Measurements from ENCODE around the gene LBHD2.
"Not testable (repeated sequence)": the region's sequence is repeated elsewhere in the genome, so short reads cannot be mapped to it uniquely, and the experiment has no call there.

The LBHD2 gene

DNA sequence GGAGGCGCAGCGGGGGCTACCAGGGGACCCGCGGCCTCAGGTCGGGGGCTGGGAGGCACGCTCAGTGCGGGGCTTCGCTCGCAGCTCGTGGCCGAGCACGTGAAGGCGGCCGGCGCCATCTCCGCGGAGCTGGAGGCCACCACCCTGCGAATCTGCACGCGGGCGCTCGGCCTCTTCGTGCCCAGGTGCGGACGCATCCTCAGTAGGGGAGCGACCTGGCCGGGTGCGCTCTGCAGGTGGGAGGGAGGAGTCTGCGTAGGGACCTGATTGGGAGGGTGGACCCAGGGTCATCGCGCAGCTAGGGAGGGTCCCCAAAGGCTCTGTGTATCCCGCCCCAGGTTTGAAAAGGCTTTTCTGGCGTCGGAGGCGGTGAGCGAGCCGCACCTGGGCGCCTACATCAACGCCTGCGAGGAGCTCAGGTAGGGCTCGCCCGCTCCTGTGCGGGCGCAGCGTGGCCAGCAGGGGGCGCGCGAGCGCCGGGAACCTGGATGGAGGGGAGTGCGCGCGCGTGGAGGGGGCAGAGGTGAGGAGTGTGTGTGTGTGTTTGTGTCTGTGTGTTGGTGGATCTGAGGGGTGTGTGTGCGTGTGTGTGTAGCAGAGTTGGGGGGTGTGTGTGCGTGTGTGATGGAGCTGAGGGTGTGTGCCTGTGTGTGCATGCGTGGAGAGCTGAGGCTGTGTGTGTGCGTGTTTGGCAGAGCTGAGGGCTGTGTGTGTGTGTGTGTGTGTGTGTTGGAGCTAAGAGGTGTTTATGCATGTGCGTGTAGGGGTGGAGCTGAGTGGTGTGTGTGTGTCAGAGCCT lies 20.8 kb downstream of the LBHD2 start:
- DNase-seq, result peak; percentile 67

DNA sequence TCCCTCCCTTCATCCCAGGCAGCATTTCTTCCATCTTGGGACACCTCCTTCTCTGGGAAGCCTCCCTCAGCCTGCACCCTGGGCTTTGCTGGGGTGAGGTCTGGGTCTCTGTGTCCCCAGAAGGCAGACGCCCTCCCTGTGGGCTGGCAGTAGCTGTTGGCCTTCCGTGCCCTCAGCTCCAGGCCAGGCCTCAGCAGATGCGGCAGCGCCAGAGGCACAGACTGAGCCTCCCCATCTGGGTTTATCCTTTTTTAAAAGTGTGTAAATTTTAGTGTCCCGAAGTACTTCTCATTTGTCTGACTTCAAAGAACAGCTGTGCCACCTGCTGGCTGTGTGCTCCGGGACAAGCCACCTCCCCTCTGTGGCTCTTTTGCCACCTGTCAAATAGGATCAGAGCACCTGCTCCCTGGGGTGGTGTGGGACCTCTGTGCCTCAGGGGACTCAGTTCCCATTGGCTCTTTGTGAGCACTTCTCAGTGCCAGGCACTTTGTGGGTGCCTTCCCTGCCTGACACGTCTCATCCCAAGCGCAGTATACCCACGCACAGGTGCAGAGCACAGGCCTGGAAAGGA lies 21.7 kb downstream of the LBHD2 start:
- DNase-seq, result peak; percentile 73

DNA sequence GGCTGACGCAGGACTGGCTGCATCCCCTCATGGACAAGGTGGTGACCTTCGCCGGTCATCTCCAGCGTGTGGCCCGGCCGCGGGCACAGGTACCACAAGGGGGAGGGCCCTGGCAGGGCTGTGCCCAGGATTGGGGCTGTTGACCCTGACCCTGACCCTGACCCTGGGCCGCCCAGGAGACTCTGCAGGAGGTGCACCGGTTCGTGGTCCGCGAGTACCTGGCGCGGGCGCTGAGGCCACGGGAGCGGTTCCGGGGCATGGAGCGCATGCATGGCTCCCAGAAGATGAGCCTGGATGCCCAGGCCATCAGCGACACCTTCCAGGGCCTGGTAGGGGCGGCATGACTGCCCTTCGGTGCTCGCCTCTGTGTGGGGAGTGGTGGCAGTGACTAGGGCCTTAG lies 23.4 kb downstream of the LBHD2 start:
- DNase-seq, result no peak

DNA sequence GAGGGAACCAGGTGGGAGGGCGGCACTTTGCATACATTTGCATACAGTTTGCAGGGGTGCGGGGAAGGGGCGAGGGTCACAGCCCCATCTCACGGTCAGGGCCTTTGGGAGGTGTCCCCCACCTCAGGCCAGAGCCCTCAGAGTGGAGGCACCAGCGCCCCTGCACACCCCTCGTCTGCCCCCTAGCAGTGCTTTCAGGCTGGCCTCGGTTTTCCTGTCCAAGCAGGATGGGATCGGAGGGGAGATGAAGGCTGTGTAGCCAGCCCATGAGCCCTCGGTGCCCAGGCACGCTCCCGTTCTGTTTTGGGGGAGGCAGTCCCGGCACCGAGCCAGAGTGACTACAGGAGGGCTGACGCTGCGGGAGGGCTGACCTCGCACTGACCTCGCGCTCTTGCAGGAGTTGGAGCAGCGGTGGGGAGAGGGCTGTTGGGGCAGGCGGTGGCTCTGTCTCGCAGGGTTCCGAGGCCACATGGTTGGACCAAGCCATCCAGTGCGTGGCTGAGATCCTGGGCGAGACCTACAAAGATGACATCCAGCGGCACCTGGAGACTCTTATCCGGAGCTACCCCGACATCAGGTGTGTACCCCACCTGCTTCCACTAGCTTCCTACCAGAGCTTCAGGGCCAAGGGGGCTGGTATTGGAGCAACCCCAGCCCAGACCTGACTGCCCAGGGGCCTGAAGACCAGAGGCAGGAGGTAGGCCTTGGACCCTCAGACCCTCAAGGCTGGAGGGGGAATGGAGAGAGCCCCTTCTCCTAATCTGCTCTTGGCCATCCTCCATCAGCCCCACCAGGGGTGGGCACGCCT lies 24.1 kb downstream of the LBHD2 start:
- no peak for DNase-seq

DNA sequence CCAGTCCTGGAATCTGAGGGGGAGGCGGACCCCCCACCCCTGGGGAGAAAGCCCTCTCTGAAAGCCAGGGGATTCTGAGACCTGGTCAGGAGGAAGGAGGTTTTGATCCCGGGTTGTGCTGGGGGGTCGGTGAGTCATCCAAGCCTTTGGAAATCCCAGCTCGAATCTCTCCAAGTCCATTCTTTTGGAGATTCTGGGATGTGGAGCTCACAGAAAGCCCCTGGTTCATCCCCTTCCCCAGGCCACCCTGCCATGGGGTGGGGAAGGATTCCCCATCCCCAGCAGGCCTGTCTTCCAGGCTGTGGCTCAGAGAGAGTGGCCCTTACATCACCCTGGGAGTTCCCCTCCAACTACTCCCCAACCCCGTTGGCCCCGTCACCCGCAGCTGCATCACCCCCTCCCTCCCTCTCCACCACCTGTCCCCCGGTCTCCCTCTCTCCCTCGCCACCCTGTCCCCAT lies 24.8 kb downstream of the LBHD2 start:
- peak; percentile 21 for DNase-seq

DNA sequence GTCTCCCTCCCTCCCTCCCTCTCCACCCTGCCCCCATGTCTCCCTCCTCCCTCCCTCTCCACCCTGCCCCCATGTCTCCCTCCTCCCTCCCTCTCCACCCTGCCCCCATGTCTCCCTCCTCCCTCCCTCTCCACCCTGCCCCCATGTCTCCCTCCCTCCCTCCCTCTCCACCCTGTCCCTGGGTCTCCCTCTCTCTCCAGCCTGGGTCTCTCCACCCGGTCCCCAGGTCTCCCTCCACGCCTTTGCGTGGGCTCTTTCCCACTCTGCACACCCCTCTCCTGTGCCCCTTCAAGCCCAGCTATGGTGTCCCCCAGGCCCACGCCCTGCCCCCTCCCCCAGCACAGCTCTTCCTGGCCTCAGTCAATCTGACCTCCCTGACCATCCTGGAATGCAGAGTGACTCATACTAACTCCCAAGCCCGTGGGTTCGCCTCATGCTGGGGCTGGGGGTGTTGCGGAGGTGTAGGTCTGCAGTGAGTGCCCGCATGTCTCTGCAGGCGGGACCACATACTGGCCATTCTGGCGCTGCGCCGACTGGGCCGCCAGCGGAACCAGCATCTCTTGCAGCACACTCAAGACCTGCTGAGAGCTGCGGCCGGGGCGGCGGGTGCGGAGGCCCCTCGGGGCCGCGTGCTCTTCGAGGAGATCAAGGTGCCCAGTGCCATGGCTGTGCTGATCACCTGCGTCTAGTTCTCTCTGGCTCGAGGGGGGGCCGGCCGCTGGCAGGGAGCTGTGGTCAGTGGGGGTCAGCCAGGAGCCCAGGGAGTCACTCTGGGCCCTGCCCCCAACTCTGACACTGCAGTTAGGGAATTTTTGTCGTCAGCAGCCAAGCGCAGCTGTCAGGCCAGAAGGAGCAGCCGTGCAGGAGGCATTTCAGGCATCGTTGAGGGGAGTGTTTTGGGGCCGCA lies 25.8 kb downstream of the LBHD2 start:
- DNase-seq, result peak; percentile 58

DNA sequence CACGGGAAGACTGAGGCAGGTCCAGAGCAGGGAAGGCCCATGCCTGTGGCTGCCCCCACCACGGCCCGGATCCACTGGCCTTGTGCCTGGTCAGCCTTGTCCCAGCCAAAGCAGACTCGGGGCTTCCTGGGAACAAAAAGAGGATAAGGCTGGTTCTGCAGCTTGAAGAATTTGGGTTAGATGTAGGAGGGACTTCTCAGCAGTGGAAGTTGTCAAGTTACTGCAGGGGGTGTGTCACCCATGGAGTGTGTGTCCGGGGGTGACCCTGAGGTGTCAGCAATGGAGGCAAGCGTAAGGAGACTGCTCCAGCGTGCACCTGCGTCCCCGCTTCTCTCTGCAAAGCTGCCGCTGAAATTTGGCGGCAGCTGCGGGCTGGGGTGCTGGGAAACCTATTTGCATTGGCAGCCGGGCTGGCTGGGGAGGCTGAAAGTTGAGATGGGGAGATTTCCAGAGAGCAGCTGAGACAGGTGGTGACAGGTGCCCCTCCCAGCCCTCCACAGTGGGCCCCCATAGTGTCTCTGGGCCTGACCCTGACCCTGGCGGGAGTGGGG lies 26.7 kb downstream of the LBHD2 start:
- DNase-seq, result peak; percentile 75

DNA sequence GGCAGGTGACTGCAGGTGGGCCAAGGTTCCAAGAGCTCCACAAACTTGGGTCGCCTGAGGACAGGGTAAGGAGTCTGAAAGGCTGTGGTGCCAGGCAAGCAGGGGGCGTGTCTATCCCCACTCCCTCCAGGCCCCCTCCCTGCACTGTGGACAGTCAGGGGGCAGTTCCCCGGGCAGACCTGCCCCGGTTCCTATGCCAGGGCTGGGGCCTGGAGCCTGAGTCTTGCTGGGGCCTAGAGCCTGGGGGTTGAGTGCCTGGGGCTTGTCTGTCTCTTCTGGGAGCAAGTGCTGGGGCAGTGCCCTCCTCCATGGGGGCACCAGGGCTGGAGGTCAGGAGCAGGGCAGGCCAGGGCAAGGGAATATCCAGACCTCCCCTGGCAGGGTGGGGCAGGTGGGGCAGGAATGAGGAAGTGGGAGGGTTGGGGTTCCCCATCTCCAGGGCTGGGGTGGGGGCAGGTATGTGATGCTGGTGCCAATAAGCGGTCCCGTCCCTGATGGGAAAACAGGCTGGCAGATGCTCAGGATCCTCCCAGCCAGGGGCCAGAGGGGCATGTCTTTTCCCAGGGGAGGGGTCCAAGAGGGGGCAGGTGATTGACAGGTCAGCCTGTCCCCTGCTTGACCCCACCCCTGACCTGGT lies 27.3 kb downstream of the LBHD2 start:
- peak; percentile 56 for DNase-seq

DNA sequence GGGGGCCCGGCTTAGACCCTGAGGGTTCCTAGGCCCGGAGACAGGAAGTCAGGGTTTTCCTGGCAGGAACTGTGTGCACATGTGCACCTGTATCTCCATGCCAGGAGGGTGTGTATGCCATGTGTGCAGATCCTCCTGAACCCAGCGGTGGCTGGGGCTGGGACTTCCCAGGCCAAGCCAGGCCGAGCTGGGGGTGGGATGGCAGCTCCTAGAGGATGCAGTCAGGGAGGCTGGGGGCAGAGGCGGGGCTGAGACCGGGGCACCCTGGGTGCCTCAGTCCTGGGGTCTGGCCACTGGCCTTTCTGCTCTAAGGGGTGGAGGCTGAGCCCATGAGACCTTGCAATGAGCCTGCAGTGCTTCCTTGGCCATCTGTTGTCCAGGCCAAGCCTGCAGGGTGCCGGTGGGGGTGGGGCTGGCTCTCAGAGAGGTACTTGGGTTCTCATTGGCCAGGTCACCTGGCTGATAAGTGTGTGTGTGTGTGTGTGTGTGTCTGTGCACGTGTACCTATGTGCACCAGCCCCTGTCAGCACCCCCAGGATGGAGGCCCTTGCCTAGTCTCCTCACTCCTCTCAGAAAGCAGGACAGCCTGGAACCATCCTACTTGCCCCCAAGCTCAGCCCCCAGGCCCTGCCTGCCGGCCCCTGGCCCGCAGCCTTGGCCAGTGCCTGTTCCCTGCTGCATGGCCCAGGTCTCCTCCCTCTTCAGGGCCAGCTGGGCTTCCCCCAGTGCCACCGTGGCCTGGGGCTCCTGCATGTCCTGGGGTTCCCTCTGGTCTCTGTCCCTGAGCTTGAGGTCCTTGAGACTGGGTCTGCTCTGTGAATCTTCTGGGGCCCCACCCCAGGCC lies 28.6 kb downstream of the LBHD2 start:
- DNase-seq, result peak; percentile 72

DNA sequence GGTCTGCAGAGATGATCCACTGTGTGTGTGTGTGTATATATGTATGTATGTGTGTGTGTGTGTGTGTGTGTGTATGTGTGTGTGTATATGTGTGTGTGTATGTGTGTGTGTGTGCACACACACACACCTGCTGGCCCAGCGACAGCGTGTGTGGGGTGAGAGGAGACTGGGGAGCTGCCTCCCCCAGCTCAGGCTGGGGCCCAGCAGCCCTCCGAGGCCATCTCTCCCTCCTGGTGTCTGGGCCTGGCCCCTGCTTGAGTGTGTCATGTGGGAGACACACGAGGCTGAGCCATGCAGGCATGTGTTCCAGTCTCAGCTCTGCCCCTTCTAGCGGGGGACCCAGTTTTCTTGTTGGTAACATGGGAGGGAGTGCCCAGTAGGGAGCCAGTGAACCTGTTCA lies 29.3 kb downstream of the LBHD2 start:
- DNase-seq, result no peak

DNA sequence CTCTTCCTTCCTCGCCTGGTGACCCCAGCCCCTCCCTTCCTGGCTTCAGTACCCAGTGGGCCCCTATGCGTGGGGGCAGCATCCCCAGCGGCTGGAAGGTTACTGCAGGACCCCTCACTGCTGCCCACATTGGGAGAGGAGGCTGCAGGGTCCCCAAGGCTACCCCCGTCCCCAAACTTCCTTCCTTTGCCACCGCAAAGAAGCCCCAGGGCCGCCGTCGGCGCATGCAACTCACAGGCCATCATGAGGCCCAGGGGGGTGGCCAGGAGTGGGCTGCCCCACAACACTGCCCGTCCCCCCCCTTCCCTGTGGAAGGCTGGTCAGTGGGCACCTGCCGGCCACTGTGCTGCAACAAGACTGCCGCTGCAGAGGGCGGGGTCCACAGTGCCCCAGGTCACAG lies 29.8 kb downstream of the LBHD2 start:
- no peak for DNase-seq

DNA sequence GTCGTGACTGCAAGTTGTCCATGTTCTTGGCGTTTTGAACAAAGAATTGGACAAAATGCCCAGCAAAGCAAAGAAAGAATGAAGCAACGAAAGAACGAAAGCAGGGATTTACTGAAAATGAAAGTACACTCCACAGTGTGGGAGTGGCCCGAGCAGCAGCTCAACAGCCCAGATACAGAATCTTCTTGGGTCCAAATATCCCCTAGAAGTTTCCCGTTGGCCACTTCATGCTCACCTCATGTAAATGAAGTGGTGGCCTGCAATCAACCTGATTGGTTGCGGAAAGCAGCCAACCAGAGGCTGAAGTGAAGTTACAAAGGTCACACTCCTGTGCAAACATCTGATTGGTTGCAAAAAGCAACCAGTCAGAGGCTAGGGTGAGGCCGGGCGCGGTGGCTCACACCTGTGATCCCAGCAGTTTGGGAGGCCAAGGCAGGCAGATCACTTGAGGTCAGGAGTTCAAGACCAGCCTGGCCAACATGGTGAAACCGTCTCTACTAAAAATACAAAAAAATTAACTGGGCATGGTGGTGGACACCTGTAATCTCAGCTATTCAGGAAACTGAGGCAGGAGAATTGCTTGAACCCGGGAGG lies 31.2 kb downstream of the LBHD2 start:
- DNase-seq, result not testable (repeated sequence)

DNA sequence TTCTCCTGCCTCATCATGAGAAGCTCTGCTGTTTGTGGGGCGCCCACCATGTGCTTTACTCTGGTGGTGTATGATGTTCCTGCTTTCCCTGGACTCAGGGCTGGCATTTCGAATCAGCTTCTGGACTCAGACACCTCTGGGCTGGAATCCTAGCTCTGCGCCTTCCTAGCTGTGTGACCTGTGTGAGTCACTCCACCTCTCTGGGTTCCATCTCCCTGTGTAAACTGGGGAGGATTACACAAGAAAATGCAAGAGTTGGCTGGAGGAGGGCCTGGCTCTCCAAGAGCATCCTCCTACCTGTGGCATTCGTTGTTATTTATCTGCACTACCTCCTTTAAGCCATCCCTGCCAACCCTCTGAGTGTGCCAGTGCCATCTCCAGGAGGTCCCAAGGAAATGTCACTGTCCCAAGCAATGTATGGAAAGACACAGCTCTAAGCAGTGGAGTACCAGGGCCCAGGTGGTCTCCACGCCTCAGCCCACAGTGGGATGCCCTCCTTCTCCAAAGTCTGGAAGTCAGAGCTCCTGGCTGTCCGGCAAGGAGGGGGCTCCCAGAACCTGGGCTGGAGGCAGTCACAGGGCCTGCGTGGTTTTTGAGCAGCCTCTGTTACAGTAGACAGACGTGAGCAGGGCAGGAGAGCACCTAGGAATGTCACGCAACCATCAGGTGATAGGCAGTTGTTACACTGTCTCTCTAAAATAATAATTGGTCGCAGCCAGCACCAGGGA lies 32.0 kb downstream of the LBHD2 start:
- DNase-seq, result no peak

DNA sequence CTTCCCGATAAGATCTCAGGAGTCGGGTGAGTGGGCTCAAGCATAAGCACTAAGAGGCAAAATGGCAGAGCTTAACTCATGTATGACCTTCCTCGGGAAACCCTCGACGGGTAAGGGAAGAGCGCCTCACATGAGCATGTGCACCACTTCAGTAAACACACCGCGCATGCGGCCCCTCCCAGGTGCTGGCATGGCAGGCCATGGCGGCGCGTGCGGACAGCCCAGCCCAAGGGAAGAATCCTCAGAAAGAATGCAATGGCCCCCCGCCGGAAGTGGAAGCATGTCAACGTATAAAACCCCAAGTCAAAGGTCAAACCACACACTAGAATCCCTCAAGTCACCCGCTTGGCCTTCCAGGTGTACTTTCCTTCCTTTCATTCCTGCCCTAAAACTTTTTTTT lies 32.6 kb downstream of the LBHD2 start:
- no peak for DNase-seq

DNA sequence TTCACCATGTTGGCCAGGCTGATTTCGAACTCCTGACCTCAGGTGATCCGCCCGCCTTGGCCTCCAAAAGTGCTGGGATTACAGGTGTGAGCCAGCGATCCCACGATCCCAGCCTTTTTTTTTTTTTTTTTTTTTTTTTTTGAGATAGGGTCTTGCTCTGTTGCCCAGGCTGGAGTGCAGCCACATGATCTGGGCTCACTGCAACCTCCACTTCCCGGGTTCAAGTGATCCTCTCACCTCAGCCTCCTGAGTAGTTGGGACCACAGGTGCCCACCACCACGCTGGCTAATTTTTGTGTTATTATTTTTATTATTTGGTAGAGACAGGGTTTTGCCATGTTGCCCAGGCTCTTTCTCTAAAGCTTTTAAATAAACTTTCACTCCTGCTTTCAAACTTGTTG lies 33.5 kb downstream of the LBHD2 start:
- DNase-seq, result not testable (repeated sequence)

DNA sequence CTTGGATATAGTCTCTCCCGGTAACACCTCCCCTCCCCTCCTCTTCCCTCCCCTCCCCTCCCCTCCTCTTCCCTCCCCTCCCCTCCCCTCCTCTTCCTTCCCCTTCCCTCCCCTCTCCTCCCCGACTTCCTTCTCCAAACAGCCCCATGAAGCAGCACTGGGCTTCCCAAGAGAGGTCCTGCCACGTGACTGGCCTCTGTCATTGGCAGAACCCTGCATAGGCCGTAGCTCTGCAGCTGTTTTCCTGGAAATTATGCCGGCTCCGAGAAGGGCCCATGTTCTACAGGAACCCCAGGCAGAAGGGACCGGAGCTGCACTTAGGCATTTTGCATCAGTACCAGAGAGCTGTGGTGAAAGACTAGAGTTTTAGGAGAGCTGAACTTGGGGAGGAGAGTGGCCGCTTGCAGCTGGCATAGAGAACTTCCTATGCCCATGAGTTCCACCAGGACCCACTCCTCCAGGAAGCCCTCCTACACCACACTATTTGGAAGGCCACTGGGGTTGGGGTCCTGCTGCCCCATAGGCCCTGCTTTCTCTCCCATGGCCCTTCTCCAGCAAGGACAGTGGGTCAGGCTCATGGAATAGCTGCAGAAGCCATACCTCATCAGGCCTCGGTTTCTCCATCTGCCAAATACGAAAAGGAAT lies 34.1 kb downstream of the LBHD2 start:
- no peak for DNase-seq

DNA sequence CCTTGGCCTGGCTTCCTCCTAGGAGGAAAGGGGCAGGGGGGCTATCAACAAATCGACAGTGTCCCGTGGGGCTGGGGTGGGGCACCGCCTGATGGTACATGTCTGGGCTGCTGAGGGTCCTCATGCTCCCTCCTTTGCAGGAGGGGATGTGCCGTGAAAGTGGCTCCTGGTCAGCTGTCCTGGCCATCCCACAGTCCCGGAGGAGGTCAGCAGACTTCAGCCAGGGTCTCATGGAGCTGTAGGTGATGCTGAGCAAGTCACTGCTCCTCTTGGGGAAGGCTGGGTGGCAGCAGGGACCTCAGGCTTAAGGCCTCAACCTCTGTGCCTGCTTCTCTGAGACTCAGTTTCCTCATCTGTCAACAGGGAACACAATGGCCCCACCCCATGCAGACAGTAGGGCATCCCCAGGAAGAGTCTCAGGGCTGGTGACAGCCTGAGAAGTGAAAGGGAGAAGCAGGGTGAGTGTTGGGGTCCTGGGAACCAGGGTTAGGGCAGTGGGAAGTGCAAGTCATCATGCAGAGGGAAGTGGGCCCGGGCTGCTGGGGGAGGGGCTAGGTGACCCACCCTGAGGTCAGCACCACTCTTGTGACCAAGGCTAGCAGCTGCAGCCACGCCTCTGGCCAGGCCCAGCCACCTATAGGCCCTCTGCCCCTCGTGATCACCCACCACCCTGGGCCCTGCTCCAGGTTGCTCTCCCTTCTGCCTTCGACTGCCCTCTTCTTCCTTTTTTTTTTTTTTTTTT lies 34.8 kb downstream of the LBHD2 start:
- DNase-seq, result no peak

DNA sequence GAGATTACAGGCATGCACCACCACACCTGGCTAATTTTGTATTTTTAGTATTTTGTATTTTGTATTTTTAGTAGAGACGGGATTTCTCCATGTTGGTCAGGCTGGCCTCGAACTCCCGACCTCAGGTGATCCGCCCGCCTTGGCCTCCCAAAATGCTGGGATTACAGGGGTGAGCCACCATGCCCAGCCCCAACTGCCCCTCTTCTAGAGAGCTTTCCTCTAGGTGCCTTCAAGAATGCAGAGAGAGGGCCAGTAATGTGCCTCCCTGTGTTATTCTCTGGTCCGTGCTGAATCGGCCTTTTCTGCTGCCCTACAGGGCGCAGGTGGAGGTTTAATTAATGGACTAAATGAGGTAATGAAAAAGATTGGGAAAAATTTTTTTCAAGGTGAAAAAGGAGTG lies 35.5 kb downstream of the LBHD2 start:
- DNase-seq, result not testable (repeated sequence)
